Left ventricle myocardium inferior (tissue), 1 donor: ENCODE data around the gene CTNNBL1. TPM values are rescaled to one million over a fixed set of nuclear protein-coding genes. Genes with fewer than 3 reads are reported as not detected.
A peak's percentile ranks its signal among the peaks of the same experiment; 100 is the strongest.

Experiments
- DNase-seq: peaks from one replicate; pipeline ENCODE4 v3.0.0-alpha.2; 2020
- H3K27ac ChIP-seq: fragments of 200-600 bp; replicated peaks from 2 replicates; pipeline ENCODE4 v1.8.0; 2021
- H3K27me3 ChIP-seq: fragments of 200-600 bp; 2 replicates; pipeline ENCODE4 v1.8.0; 2021; ENCODE audit warnings: low read depth
- H3K36me3 ChIP-seq: fragments of 200-600 bp; 2 replicates; pipeline ENCODE4 v1.8.0; 2021
- H3K4me1 ChIP-seq: fragments of 200-600 bp; 2 replicates; pipeline ENCODE4 v1.8.0; 2021
- H3K4me3 ChIP-seq: fragments of 200-600 bp; 2 replicates; pipeline ENCODE4 v1.8.0; 2021; ENCODE audit warnings: mild to moderate bottlenecking, moderate library complexity
- H3K9me3 ChIP-seq: fragments of 200-600 bp; replicated peaks from 2 replicates; pipeline ENCODE4 v1.8.0; 2021
- CTCF ChIP-seq: fragments of 200-600 bp; IDR thresholded peaks from 2 replicates; pipeline ENCODE4 v1.8.0; 2021; ENCODE audit warnings: antibody characterized with exemption, mild to moderate bottlenecking, borderline replicate concordance
- intact Hi-C: fragments of 100-400 bp; cut with micrococcal nuclease; formaldehyde crosslinking; loops from one replicate; pipeline ENCODE4 v1.11.0; 2022
- total RNA-seq: library from RNA; stranded (reverse); fragmentation: NEBNext Ultra II Directional; extraction: Animal tissue kit (Norgen Biotek cat#: 25700); gene quantifications from one replicate; pipeline ENCODE4 v1.2.1, GENCODE V29; 2021
- donor health status: DM: no; HTN: yes; CAD: no; lungs with severe emphysema.

The CTNNBL1 gene
- total RNA-seq, 1 donor from 2014 or later: 58.8 TPM

- Histone ChIP-seq H3K4me1 (peaks cover 43% of the 10 kb centered on the region), H3K4me3 (no peak overlapping the region), H3K27ac (no peak overlapping the region), H3K36me3 (no peaks in the 10 kb centered on the region), H3K9me3 (peaks cover 13% of the 10 kb centered on the region), H3K27me3 (no peaks in the 10 kb centered on the region)
- no peak for DNase-seq
- no peak for TF ChIP-seq CTCF
- intact Hi-C loops: no loop called here
These were observed 12.5 kb downstream of the CTNNBL1 start for GRCh38 chr20:37706298-37706697.

- peak overlapping the region; percentile 74 for H3K27ac ChIP-seq
- TF ChIP-seq CTCF: no peak
- H3K4me3 ChIP-seq: no peak overlapping the region
- peaks cover 58% of the 10 kb centered on the region for H3K4me1 ChIP-seq
- H3K36me3 ChIP-seq: no peaks in the 10 kb centered on the region
- H3K27me3 ChIP-seq: no peaks in the 10 kb centered on the region
- peaks cover 12% of the 10 kb centered on the region for H3K9me3 ChIP-seq
- DNase-seq: no peak
- intact Hi-C loops: no loop called here
These were observed 17.2 kb downstream of the CTNNBL1 start for GRCh38 chr20:37711001-37711400.

GRCh38 chr20:37711994-37712964 lies 18.4 kb downstream of the CTNNBL1 start:
- Histone ChIP-seq H3K4me1 (peaks cover 63% of the 10 kb centered on the region), H3K9me3 (no peaks in the 10 kb centered on the region), H3K36me3 (no peaks in the 10 kb centered on the region), H3K27me3 (no peaks in the 10 kb centered on the region), H3K4me3 (no peak overlapping the region), H3K27ac (peak overlapping the region; percentile 74)
- TF ChIP-seq CTCF: peak; percentile 21
- peak; percentile 38 for DNase-seq
- intact Hi-C loops: no loop called here

- H3K4me3 ChIP-seq: no peak overlapping the region
- H3K9me3 ChIP-seq: no peaks in the 10 kb centered on the region
- peaks cover 63% of the 10 kb centered on the region for H3K4me1 ChIP-seq
- no peaks in the 10 kb centered on the region for H3K36me3 ChIP-seq
- intact Hi-C loops: no loop called here
- H3K27ac ChIP-seq: no peak overlapping the region
- no peak for TF ChIP-seq CTCF
- no peaks in the 10 kb centered on the region for H3K27me3 ChIP-seq
- DNase-seq: no peak
These were observed 19.6 kb downstream of the CTNNBL1 start for GRCh38 chr20:37713396-37713795.

GRCh38 chr20:37714978-37715672 lies 21.3 kb downstream of the CTNNBL1 start:
- Histone ChIP-seq H3K27me3 (no peaks in the 10 kb centered on the region), H3K4me3 (no peak overlapping the region), H3K4me1 (peaks cover 57% of the 10 kb centered on the region), H3K27ac (no peak overlapping the region), H3K36me3 (no peaks in the 10 kb centered on the region), H3K9me3 (no peaks in the 10 kb centered on the region)
- DNase-seq: no peak
- no peak for TF ChIP-seq CTCF
- intact Hi-C loops: no loop called here
